HepG2 (cell line): ENCODE measurements around the gene CCR9. TPM values are rescaled to one million over a fixed set of nuclear protein-coding genes. Genes with fewer than 3 reads are reported as not detected.

Experiments used
- ATAC-seq: fragments of 200-7000 bp; cut with Tn5 transposase; 3 replicates; pipeline ENCODE4 v1.9.1; 2020; ENCODE audit warnings: mild to moderate bottlenecking, moderate library complexity
- BruUV-seq: library from RNA; stranded (reverse); fragments of 400-500 nt; replicated peaks from 2 replicates; lab custom pipeline; 2021; lab: Mats Ljungman, UMichigan
- CTCF ChIA-PET: fragments of 300-600 bp; formaldehyde crosslinking; extraction: SDS; loops from one replicate; lab custom pipeline; 2021; ENCODE audit warnings: low total read pairs, inconsistent platforms, low intra/inter-chr PET ratio; lab: Yijun Ruan, JAX
- POLR2A ChIA-PET: fragments of 350-600 bp; sonication (Branson Sonifier 250); formaldehyde crosslinking; loops from one replicate; lab custom pipeline; 2020; ENCODE audit warnings: antibody characterized with exemption, inconsistent platforms; lab: Yijun Ruan, JAX
- DNase-seq: peaks from one replicate; pipeline ENCODE4 v3.0.0-alpha.2; 2015; ENCODE audit warnings: low spot score
- FAIRE-seq: peaks from 3 replicates; lab custom pipeline; 2011; peaks lifted over from hg19 to GRCh38; lab: Jason Lieb, UNC
- H2AFZ ChIP-seq: one replicate; pipeline ENCODE4 v1.6.1; 2011; ENCODE audit warnings: low read length, inconsistent platforms
- H3K27ac ChIP-seq: fragments of 300-600 bp; 3 replicates; pipeline ENCODE4 v1.8.0; 2011; ENCODE audit warnings: mixed run types, mild to moderate bottlenecking, mixed read lengths, low read length, inconsistent platforms; ENCODE audit not compliant: insufficient read depth; ENCODE audit errors: extremely low read length
- H3K27me3 ChIP-seq, 2 experiments: fragments of 200-600 bp in 1 of 2; 2 replicates in 1 of 2; 3 replicates in 1 of 2; pipeline versions ENCODE4 v1.6.0 to v1.8.0; 2011; ENCODE audit warnings: low read length in 2 of 2, mild to moderate bottlenecking in 2 of 2, moderate library complexity in 2 of 2, inconsistent platforms in 1 of 2; ENCODE audit not compliant: insufficient read depth in 2 of 2, control insufficient read depth in 1 of 2
- H3K36me3 ChIP-seq, 2 experiments: fragments of 200-600 bp in 1 of 2; replicated peaks in 1 of 2; 2 replicates in 1 of 2; 3 replicates in 1 of 2; pipeline versions ENCODE4 v1.5.1 to v1.8.0; 2011; ENCODE audit warnings: low read length in 2 of 2, inconsistent platforms in 1 of 2; ENCODE audit not compliant: insufficient read depth in 2 of 2, control insufficient read depth in 1 of 2
- H3K4me1 ChIP-seq: 2 replicates; pipeline ENCODE4 v1.5.1; 2012; ENCODE audit warnings: low read length, inconsistent platforms; ENCODE audit not compliant: insufficient read depth
- H3K4me2 ChIP-seq: 2 replicates; pipeline ENCODE4 v1.6.0; 2011; ENCODE audit warnings: low read depth, low read length, inconsistent platforms
- H3K4me3 ChIP-seq, 3 experiments: fragments of 200-600 bp in 1 of 3; sonication (generic), shearing (Covaris generic) in 1 of 3; replicated peaks in 1 of 3; 2 replicates each; pipeline ENCODE4 v1.5.1; 2011 to 2016; ENCODE audit warnings: low read length in 3 of 3, inconsistent platforms in 2 of 3, low read depth in 2 of 3, mild to moderate bottlenecking in 2 of 3, control low read depth in 1 of 3, mixed read lengths in 1 of 3; ENCODE audit not compliant: insufficient read depth in 1 of 3
- H3K79me2 ChIP-seq: one replicate; pipeline ENCODE4 v1.6.1; 2011; ENCODE audit warnings: low read length, inconsistent platforms; ENCODE audit not compliant: insufficient read depth
- H3K9ac ChIP-seq: 2 replicates; pipeline ENCODE4 v1.6.0; 2011; ENCODE audit warnings: mild to moderate bottlenecking, low read depth, low read length, inconsistent platforms; ENCODE audit not compliant: insufficient read depth
- H3K9me3 ChIP-seq: 2 replicates; pipeline ENCODE4 v1.5.1; 2012; ENCODE audit warnings: mild to moderate bottlenecking, low read length
- H4K20me1 ChIP-seq: 2 replicates; pipeline ENCODE4 v1.6.0; 2011; ENCODE audit warnings: inconsistent platforms, mild to moderate bottlenecking, low read length, moderate library complexity; ENCODE audit not compliant: insufficient read depth
- ATF7 ChIP-seq, 2 experiments: fragments of 450-650 bp in 1 of 2; sonication (generic) in 1 of 2; formaldehyde crosslinking in 1 of 2; IDR thresholded peaks; 2 replicates each; pipeline versions ENCODE4 v1.4.0 to v1.6.1; 2016 to 2020; ENCODE audit warnings: antibody characterized with exemption in 1 of 2, mild to moderate bottlenecking in 1 of 2, missing genetic modification reagents in 1 of 2
- CREB1 ChIP-seq, 2 experiments: fragments of 450-650 bp in 1 of 2; IDR thresholded peaks; 2 replicates each; pipeline ENCODE4 v1.6.1; 2016 to 2017; ENCODE audit warnings: control low read depth in 1 of 2, mild to moderate bottlenecking in 1 of 2, missing compliant biosample characterization in 1 of 2, missing genetic modification characterization in 1 of 2
- FIP1L1 ChIP-seq: fragments of 200-400 bp; formaldehyde crosslinking; IDR thresholded peaks from 2 replicates; pipeline ENCODE4 v1.6.1; 2018; ENCODE audit warnings: low read depth, mild to moderate bottlenecking, low read length, moderate library complexity, borderline replicate concordance; ENCODE audit not compliant: insufficient read depth
- PCBP2 ChIP-seq: fragments of 200-400 bp; formaldehyde crosslinking; optimal IDR thresholded peaks from 2 replicates; pipeline ENCODE3; 2018; ENCODE audit warnings: low read length, low read depth; ENCODE audit not compliant: poor library complexity, severe bottlenecking
- RAD51 ChIP-seq: fragments of 450-650 bp; IDR thresholded peaks from 2 replicates; pipeline ENCODE4 v1.6.1; 2016; ENCODE audit warnings: borderline replicate concordance
- SUZ12 ChIP-seq: fragments of 150-350 bp; IDR thresholded peaks from 2 replicates; pipeline ENCODE4 v1.6.1; 2014; ENCODE audit warnings: low read depth, low read length
- TRIM24 ChIP-seq: sonication (generic); formaldehyde crosslinking; IDR thresholded peaks from 2 replicates; pipeline ENCODE4 v1.8.0; 2022; ENCODE audit warnings: mild to moderate bottlenecking, missing genetic modification reagents
- ZNF230 ChIP-seq: sonication (generic); formaldehyde crosslinking; IDR thresholded peaks from 2 replicates; pipeline ENCODE4 v1.4.0; 2020; ENCODE audit warnings: mild to moderate bottlenecking, missing genetic modification reagents
- WGBS: methylation state at CpG from one replicate; pipeline ENCODE4 v1.1.6; 2017; ENCODE audit warnings: low lambda C conversion rate; 5-methylcytosine and 5-hydroxymethylcytosine counted together
- in situ Hi-C: cut with HindIII; loops from 2 replicates; pipeline ENCODE4 v1.10.0; 2017; ENCODE audit warnings: low pct_unique_long_range_greater_than_20kb; ENCODE audit not compliant: extremely low pct_ligation_motif_present
- intact Hi-C: fragments of 100-400 bp; cut with micrococcal nuclease; formaldehyde crosslinking; loops from one replicate; pipeline ENCODE4 v1.10.0; 2022; ENCODE audit not compliant: unreplicated experiment
- polyA plus RNA-seq, 8 experiments: library from polyadenylated mRNA; depleted of rRNA in 3 of 8; stranded (reverse) in 7 of 8; unstranded in 1 of 8; fragments of >200 nt; fragmentation: Illumina TruSeq in 4 of 8; extraction: Trizol in 4 of 8; gene quantifications; 2 replicates each; pipeline versions ENCODE4 v1.2.1 to v1.2.3, GENCODE V29; 2011 to 2016; ENCODE audit warnings: low read depth in 4 of 8, missing spikeins in 1 of 8, mixed read lengths in 1 of 8; ENCODE audit not compliant: insufficient read depth in 1 of 8
- total RNA-seq, 5 experiments: library from RNA; depleted of rRNA; stranded (reverse); fragments of >200 nt; fragmentation: Illumina TruSeq; extraction: Trizol; gene quantifications; 2 replicates each; pipeline ENCODE4 v1.2.3, GENCODE V29; 2016; ENCODE audit warnings: low read depth in 1 of 5
- TF ChIP-seq, protein P1 (sequence below): sonication (generic); formaldehyde crosslinking; IDR thresholded peaks from 2 replicates; pipeline ENCODE4 v1.4.0; 2020; ENCODE audit warnings: missing genetic modification reagents
- TF ChIP-seq, protein P2 (sequence below): sonication (generic); formaldehyde crosslinking; IDR thresholded peaks from 2 replicates; pipeline ENCODE4 v1.4.0; 2020; ENCODE audit warnings: missing genetic modification reagents, borderline replicate concordance

The CCR9 gene
- total and polyA plus RNA-seq, 2 of the 13 experiments (the other 11 are each of a cell fraction or from before 2014, with no cell fraction given) = not detected

DNA sequence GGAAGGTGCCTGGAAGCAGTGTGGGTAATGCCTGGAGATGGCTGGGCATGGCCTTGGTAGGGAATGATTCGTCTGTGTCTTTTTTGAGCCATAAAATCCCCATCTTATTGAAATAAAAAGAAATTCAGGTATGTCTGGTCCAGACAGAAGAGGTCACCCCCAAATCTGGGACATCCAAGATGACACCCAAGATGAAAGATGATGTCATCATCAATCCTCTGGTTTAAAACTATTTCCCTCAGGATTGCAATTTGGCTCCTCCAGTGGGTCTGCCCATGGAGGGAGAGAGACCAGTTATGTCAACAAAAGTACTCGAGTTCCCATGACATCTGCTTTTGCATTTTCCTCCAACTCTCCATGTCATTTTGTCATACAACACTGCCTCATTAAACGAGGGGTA, 16.7 kb upstream of the CCR9 start:
- H2AFZ ChIP-seq = no peak overlapping the region
- no peak overlapping the region for H3K4me3 ChIP-seq
- no peaks in the 10 kb centered on the region; a peak in 1 of 5 replicates for H3K27me3 ChIP-seq
- intact Hi-C loops = no loop called here
- FAIRE-seq = no peak
- 4% methylated on average over 3 of the region's 3 CpGs for WGBS
- BruUV-seq = no TSS peak
- TF ChIP-seq RAD51 (no peak), ATF7 (IDR thresholded peaks at IDR 0.05) (peak; percentile 94), ATF7 (CRISPR knock-in tag; IDR thresholded peaks at IDR 0.05) (no peak), PCBP2 (no peak), SUZ12 (no peak), CREB1 (IDR thresholded peaks at IDR 0.05) (peak; percentile 59), CREB1 (CRISPR knock-in tag; IDR thresholded peaks at IDR 0.05) (no peak), FIP1L1 (no peak)
- TF ChIP-seq, protein P1, sequence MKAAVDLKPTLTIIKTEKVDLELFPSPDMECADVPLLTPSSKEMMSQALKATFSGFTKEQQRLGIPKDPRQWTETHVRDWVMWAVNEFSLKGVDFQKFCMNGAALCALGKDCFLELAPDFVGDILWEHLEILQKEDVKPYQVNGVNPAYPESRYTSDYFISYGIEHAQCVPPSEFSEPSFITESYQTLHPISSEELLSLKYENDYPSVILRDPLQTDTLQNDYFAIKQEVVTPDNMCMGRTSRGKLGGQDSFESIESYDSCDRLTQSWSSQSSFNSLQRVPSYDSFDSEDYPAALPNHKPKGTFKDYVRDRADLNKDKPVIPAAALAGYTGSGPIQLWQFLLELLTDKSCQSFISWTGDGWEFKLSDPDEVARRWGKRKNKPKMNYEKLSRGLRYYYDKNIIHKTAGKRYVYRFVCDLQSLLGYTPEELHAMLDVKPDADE (CRISPR knock-in tag) = no peak
- H3K4me1 ChIP-seq = peaks cover 5% of the 10 kb centered on the region
- ChIA-PET POLR2A (no interaction called here), CTCF (no interaction called here)
- ATAC-seq = no peak
- no peaks in the 10 kb centered on the region for H3K79me2 ChIP-seq
- H3K36me3 ChIP-seq = no peaks in the 10 kb centered on the region
- no peak overlapping the region for H3K27ac ChIP-seq
- no peak overlapping the region for H3K9ac ChIP-seq
- in situ Hi-C loops = no loop called here
- no peaks in the 10 kb centered on the region for H3K9me3 ChIP-seq
- no peak overlapping the region for H3K4me2 ChIP-seq
- DNase-seq = no peak
- H4K20me1 ChIP-seq = no peaks in the 10 kb centered on the region

DNA sequence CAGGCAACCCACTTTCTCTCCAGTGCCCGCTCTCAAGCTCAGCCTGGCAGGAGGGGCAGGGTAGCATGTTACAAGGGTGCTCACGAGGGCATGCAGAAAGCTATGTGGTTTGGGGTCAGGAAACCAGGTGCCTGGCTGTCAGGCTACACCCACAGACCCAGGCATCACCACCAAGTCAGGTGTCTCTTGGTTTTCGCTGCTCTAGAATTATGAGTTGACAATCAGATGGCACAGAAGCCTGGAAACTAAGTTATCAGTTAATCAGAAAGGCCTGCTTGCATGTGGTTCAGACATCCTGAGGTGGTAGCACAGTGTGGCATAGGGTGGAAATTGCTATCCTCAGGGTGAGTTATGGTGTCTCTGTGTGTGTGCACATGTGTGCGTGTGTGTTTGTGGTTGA, 16.2 kb upstream of the CCR9 start:
- Histone ChIP-seq H3K4me2 (no peak overlapping the region), H3K79me2 (no peaks in the 10 kb centered on the region), H3K36me3 (no peaks in the 10 kb centered on the region), H3K9ac (no peak overlapping the region), H3K4me1 (peaks cover 10% of the 10 kb centered on the region)
- no TSS peak for BruUV-seq
- POLR2A ChIA-PET = no interaction called here
- no peak for DNase-seq
- TF ChIP-seq ZNF230 (CRISPR knock-in tag) (no peak), TRIM24 (CRISPR knock-in tag) (no peak)
- TF ChIP-seq, protein P2, sequence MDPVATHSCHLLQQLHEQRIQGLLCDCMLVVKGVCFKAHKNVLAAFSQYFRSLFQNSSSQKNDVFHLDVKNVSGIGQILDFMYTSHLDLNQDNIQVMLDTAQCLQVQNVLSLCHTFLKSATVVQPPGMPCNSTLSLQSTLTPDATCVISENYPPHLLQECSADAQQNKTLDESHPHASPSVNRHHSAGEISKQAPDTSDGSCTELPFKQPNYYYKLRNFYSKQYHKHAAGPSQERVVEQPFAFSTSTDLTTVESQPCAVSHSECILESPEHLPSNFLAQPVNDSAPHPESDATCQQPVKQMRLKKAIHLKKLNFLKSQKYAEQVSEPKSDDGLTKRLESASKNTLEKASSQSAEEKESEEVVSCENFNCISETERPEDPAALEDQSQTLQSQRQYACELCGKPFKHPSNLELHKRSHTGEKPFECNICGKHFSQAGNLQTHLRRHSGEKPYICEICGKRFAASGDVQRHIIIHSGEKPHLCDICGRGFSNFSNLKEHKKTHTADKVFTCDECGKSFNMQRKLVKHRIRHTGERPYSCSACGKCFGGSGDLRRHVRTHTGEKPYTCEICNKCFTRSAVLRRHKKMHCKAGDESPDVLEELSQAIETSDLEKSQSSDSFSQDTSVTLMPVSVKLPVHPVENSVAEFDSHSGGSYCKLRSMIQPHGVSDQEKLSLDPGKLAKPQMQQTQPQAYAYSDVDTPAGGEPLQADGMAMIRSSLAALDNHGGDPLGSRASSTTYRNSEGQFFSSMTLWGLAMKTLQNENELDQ (CRISPR knock-in tag) = no peak
- TF ChIP-seq, all 625 proteins: peak for 0
- WGBS = 22% methylated on average over 2 of the region's 4 CpGs
- ATAC-seq = no peak
- CTCF ChIA-PET = no interaction called here
- Histone ChIP-seq H3K9me3 (no peaks in the 10 kb centered on the region), H3K27ac (no peak overlapping the region), H4K20me1 (no peaks in the 10 kb centered on the region), H3K27me3 (no peaks in the 10 kb centered on the region; a peak in 1 of 5 replicates), H3K4me3 (no peak overlapping the region), H2AFZ (no peak overlapping the region)
- intact Hi-C loops (no loop called here), in situ Hi-C loops (no loop called here)
- no peak for FAIRE-seq
